Esophagus squamous epithelium (tissue), 5 donors: ENCODE measurements around the gene C6orf132. TPM values are rescaled to one million over a fixed set of nuclear protein-coding genes. Genes with fewer than 3 reads are reported as not detected.

Experiments
- DNase-seq: peaks from one replicate; lab custom pipeline; 2025; lab: John Stamatoyannopoulos, UW
- H3K27ac ChIP-seq, 4 donors: fragments of 200-600 bp; sonication (generic); one replicate each; pipeline ENCODE4 v1.5.1; 2016 to 2019; ENCODE audit warnings: mild to moderate bottlenecking in 1 of 4
- H3K27me3 ChIP-seq, 4 donors: fragments of 200-600 bp; sonication (generic); 1 replicate in 3 of 4; 2 replicates in 1 of 4; pipeline versions ENCODE4 v1.5.1 to v1.6.0; 2017 to 2021; ENCODE audit warnings: antibody characterized with exemption in 1 of 4
- H3K36me3 ChIP-seq, 3 donors: fragments of 200-600 bp; sonication (generic); one replicate each; pipeline ENCODE4 v1.5.1; 2016 to 2019
- H3K4me1 ChIP-seq, 3 donors: fragments of 200-600 bp; sonication (generic); one replicate each; pipeline ENCODE4 v1.5.1; 2017 to 2019
- H3K4me3 ChIP-seq, 4 donors: fragments of 200-600 bp; sonication (generic); 1 replicate in 3 of 4; 2 replicates in 1 of 4; pipeline ENCODE4 v1.5.1; 2016 to 2019; ENCODE audit warnings: mild to moderate bottlenecking in 2 of 4, moderate library complexity in 1 of 4
- H3K9me3 ChIP-seq, 3 donors: fragments of 200-600 bp; sonication (generic); one replicate each; pipeline ENCODE4 v1.5.1; 2016 to 2019
- CTCF ChIP-seq, 6 experiments: fragments of 450-650 bp in 4 of 6; fragments of 200-600 bp in 2 of 6; sonication (generic) in 2 of 6; IDR thresholded peaks; one replicate each; pipeline ENCODE4 v1.5.1; 2016 to 2019; ENCODE audit warnings: antibody characterized with exemption in 6 of 6, mild to moderate bottlenecking in 4 of 6, moderate library complexity in 4 of 6
- POLR2A ChIP-seq, 4 donors: fragments of 450-650 bp; IDR thresholded peaks; one replicate each; pipeline ENCODE4 v1.6.1; 2017; ENCODE audit warnings: antibody characterized with exemption in 4 of 4, mild to moderate bottlenecking in 4 of 4, moderate library complexity in 3 of 4
- WGBS, 2 donors: methylation state at CpG; one replicate each; pipeline ENCODE4 v1.1.5; 2018; 5-methylcytosine and 5-hydroxymethylcytosine counted together
- intact Hi-C: fragments of 100-400 bp; cut with DNase I; formaldehyde crosslinking; loops from one replicate; pipeline ENCODE4 v1.15.0; 2022
- total RNA-seq, 4 donors: library from RNA; depleted of rRNA; stranded (reverse); fragments of >200 nt; gene quantifications; one replicate each; pipeline ENCODE4 v1.1.0, GENCODE V29; 2016
- donor health status: DM: yes; HTN: yes; CAD: no.

The C6orf132 gene
- total RNA-seq, 4 donors from 2014 or later = 87.8 to 254 (median 142) TPM

- WGBS, 2 donors = 82% methylated on average over 2 of the region's 7 CpGs; no CpG with 5 or more reads in 1 of the 2 donors
Observed at GRCh38 chr6:42162384-42162783, 20.0 kb upstream of the C6orf132 start.

GRCh38 chr6:42159431-42160024 lies 17.1 kb upstream of the C6orf132 start:
- no peaks in the 10 kb centered on the region for H3K9me3 ChIP-seq
- H3K4me1 ChIP-seq = peaks cover 13 to 58% (median 13%) of the 10 kb centered on the region in 3 donors
- no peaks in the 10 kb centered on the region for H3K36me3 ChIP-seq
- peak overlapping the region; percentile 32 to 79 (median 58) for H3K27ac ChIP-seq
- no peak overlapping the region for H3K4me3 ChIP-seq
- DNase-seq = no peak
- no peak for TF ChIP-seq POLR2A (IDR thresholded peaks at IDR 0.05)
- peaks cover 0 to 3% (median 0%) of the 10 kb centered on the region in 4 donors for H3K27me3 ChIP-seq
- intact Hi-C loops = loop anchor here (10.0 kb wide), 1 partner anchor 55 kb away; the partner anchor contains the start of gene MRPS10
- 40 to 48% methylated on average over 4 of the region's 4 CpGs for WGBS, 2 donors

More at GRCh38 chr6:42162384-42162783, 20.0 kb upstream of the C6orf132 start:
- no peak for DNase-seq
- intact Hi-C loops = loop anchor here (10.0 kb wide), 1 partner anchor 52 kb away; the partner anchor contains the start of gene MRPS10
- no peaks in the 10 kb centered on the region for H3K27me3 ChIP-seq
- no peaks in the 10 kb centered on the region for H3K9me3 ChIP-seq
- peaks cover 13 to 56% (median 13%) of the 10 kb centered on the region in 3 donors for H3K4me1 ChIP-seq
- H3K4me3 ChIP-seq = no peak overlapping the region
- no peak for TF ChIP-seq CTCF (IDR thresholded peaks at IDR 0.05)
- no peak for TF ChIP-seq POLR2A (IDR thresholded peaks at IDR 0.05)
- no peak overlapping the region for H3K27ac ChIP-seq
- H3K36me3 ChIP-seq = no peaks in the 10 kb centered on the region

- H3K27ac ChIP-seq = peak overlapping the region in 3 of 4 donors; percentile 44 to 79 (median 72)
- peaks cover 13 to 60% (median 13%) of the 10 kb centered on the region in 3 donors for H3K4me1 ChIP-seq
- no peaks in the 10 kb centered on the region for H3K36me3 ChIP-seq
- TF ChIP-seq POLR2A (IDR thresholded peaks at IDR 0.05) (no peak), CTCF (IDR thresholded peaks at IDR 0.05) (no peak)
- intact Hi-C loops = no loop called here
- 49% methylated on average over 2 of the region's 2 CpGs; no CpG with 5 or more reads in 1 of the 2 donors for WGBS, 2 donors
- H3K9me3 ChIP-seq = no peaks in the 10 kb centered on the region
- no peak for DNase-seq
- H3K4me3 ChIP-seq = no peak overlapping the region
- peaks cover 0 to 3% (median 0%) of the 10 kb centered on the region in 4 donors for H3K27me3 ChIP-seq
Observed at GRCh38 chr6:42158631-42159030, 16.2 kb upstream of the C6orf132 start.

GRCh38 chr6:42158011-42158410 lies 15.6 kb upstream of the C6orf132 start:
- Histone ChIP-seq H3K27me3 (peaks cover 0 to 3% (median 0%) of the 10 kb centered on the region in 4 donors), H3K4me1 (peaks cover 13 to 64% (median 13%) of the 10 kb centered on the region in 3 donors), H3K4me3 (no peak overlapping the region), H3K36me3 (no peaks in the 10 kb centered on the region), H3K27ac (peak overlapping the region; percentile 32 to 79 (median 58)), H3K9me3 (no peaks in the 10 kb centered on the region)
- DNase-seq = no peak
- no CpG with 5 or more reads among the region's 2 CpGs for WGBS, 2 donors
- intact Hi-C loops = no loop called here
- no peak for TF ChIP-seq CTCF (IDR thresholded peaks at IDR 0.05)
- TF ChIP-seq POLR2A (IDR thresholded peaks at IDR 0.05) = no peak

GRCh38 chr6:42156638-42157037 lies 14.2 kb upstream of the C6orf132 start:
- TF ChIP-seq POLR2A (IDR thresholded peaks at IDR 0.05) = no peak
- Histone ChIP-seq H3K9me3 (no peaks in the 10 kb centered on the region), H3K27ac (no peak overlapping the region), H3K4me3 (no peak overlapping the region), H3K4me1 (peaks cover 13 to 64% (median 13%) of the 10 kb centered on the region in 3 donors), H3K36me3 (no peaks in the 10 kb centered on the region), H3K27me3 (peaks cover 0 to 3% (median 0%) of the 10 kb centered on the region in 4 donors)
- intact Hi-C loops = no loop called here
- DNase-seq = no peak
- WGBS, 2 donors = 20 to 57% methylated on average over 1 of the region's 3 CpGs

GRCh38 chr6:42155293-42155692 lies 12.9 kb upstream of the C6orf132 start:
- WGBS, 2 donors = 90 to 92% methylated on average over 2 of the region's 4 CpGs
- H3K27me3 ChIP-seq = peaks cover 0 to 3% (median 0%) of the 10 kb centered on the region in 4 donors
- no peak for DNase-seq
- no peak overlapping the region for H3K4me3 ChIP-seq
- no peaks in the 10 kb centered on the region for H3K36me3 ChIP-seq
- no peak for TF ChIP-seq POLR2A (IDR thresholded peaks at IDR 0.05)
- TF ChIP-seq CTCF (IDR thresholded peaks at IDR 0.05) = no peak
- peak overlapping the region in 2 of 4 donors; percentile 29 to 44 for H3K27ac ChIP-seq
- peaks cover 6 to 53% (median 10%) of the 10 kb centered on the region in 3 donors for H3K4me1 ChIP-seq
- H3K9me3 ChIP-seq = no peaks in the 10 kb centered on the region
- intact Hi-C loops = no loop called here
